CD4-positive, alpha-beta T cell (primary cell): ENCODE data around the gene MACROH2A1. TPM values are rescaled to one million over a fixed set of nuclear protein-coding genes. Genes with fewer than 3 reads are reported as not detected.

Experiments
- ATAC-seq: fragments of 200-7000 bp; cut with Tn5 transposase; one replicate; pipeline ENCODE4 v1.10.0; 2022; ENCODE audit warnings: mild to moderate bottlenecking; ENCODE audit not compliant: poor library complexity
- CTCF ChIA-PET: fragments of 350-600 bp; sonication (Branson Sonifier 250); formaldehyde crosslinking; loops from one replicate; lab custom pipeline; 2021; ENCODE audit warnings: antibody characterized with exemption, inconsistent platforms; lab: Charles Lee
- POLR2A ChIA-PET: fragments of 350-600 bp; sonication (Branson Sonifier 250); formaldehyde crosslinking; loops from one replicate; lab custom pipeline; 2021; ENCODE audit warnings: antibody characterized with exemption, inconsistent platforms; lab: Charles Lee
- DNase-seq, 14 experiments: peaks; one replicate each; pipeline ENCODE4 v3.0.0-alpha.2; 2013 to 2020; ENCODE audit warnings: mixed read lengths in 2 of 14
- H3K27ac ChIP-seq, 2 donors: one replicate each; pipeline versions ENCODE4 v1.5.1 to v1.7.0; 2013; ENCODE audit warnings: low read length in 2 of 2, low read depth in 1 of 2, mild to moderate bottlenecking in 1 of 2
- H3K27me3 ChIP-seq, 2 experiments: 1 replicate in 1 of 2; 2 replicates in 1 of 2; pipeline versions ENCODE4 v1.6.1 to v1.7.0; 2013; ENCODE audit warnings: low read length in 2 of 2, control low read depth in 1 of 2, mild to moderate bottlenecking in 1 of 2, moderate library complexity in 1 of 2; ENCODE audit not compliant: insufficient read depth in 2 of 2, control insufficient read depth in 1 of 2
- H3K36me3 ChIP-seq: one replicate; pipeline ENCODE4 v1.6.1; 2013; ENCODE audit warnings: low read length, control low read depth; ENCODE audit not compliant: insufficient read depth
- H3K4me1 ChIP-seq: one replicate; pipeline ENCODE4 v1.6.1; 2013; ENCODE audit warnings: low read length, control low read depth; ENCODE audit not compliant: insufficient read depth
- H3K4me3 ChIP-seq: one replicate; pipeline ENCODE4 v1.5.1; 2013; ENCODE audit warnings: mild to moderate bottlenecking, low read length, moderate library complexity
- H3K9me3 ChIP-seq, 2 experiments: 1 replicate in 1 of 2; 2 replicates in 1 of 2; pipeline versions ENCODE4 v1.6.1 to v1.7.0; 2013; ENCODE audit warnings: low read length in 2 of 2, mild to moderate bottlenecking in 2 of 2, control low read depth in 1 of 2, moderate library complexity in 1 of 2; ENCODE audit not compliant: control insufficient read depth in 1 of 2, insufficient read depth in 1 of 2
- H3K27ac Mint-ChIP-seq: one replicate; pipeline ENCODE4 v1.8.0; 2020; ENCODE audit warnings: mixed read lengths
- H3K27me3 Mint-ChIP-seq: one replicate; pipeline ENCODE4 v1.8.0; 2021; ENCODE audit warnings: mixed read lengths
- H3K36me3 Mint-ChIP-seq: one replicate; pipeline ENCODE4 v1.8.0; 2021; ENCODE audit warnings: low read depth, mixed read lengths
- H3K4me1 Mint-ChIP-seq: one replicate; pipeline ENCODE4 v1.8.0; 2021; ENCODE audit warnings: low read depth, mixed read lengths
- H3K4me3 Mint-ChIP-seq: one replicate; pipeline ENCODE4 v1.8.0; 2020; ENCODE audit warnings: mild to moderate bottlenecking, mixed read lengths
- H3K9me3 Mint-ChIP-seq: one replicate; pipeline ENCODE4 v1.8.0; 2020; ENCODE audit warnings: mixed read lengths
- CTCF ChIP-seq: fragments of 200-600 bp; IDR thresholded peaks from one replicate; pipeline ENCODE4 v1.8.0; 2022; ENCODE audit warnings: antibody characterized with exemption, mild to moderate bottlenecking
- intact Hi-C, 2 experiments: fragments of 100-400 bp; cut with DNase I in 1 of 2; cut with micrococcal nuclease in 1 of 2; formaldehyde crosslinking; loops; one replicate each; pipeline versions ENCODE4 v1.15.1 to v1.9.0; 2023 to 2025; cut with DNase I, micrococcal nuclease
- total RNA-seq, 174 experiments: library from RNA in 2 of 174; stranded (reverse) in 2 of 174; gene quantifications; one replicate each; pipeline ENCODE4 v1.2.3 and lab custom pipeline; 2021 to 2026

MACROH2A1 gene
- total RNA-seq, 2 experiments from 2014 or later = 114 to 120 TPM

GRCh38 chr5:135395451-135395850 lies 3.6 kb downstream of the MACROH2A1 start:
- peaks cover 86% of the 10 kb centered on the region for H3K4me1 Mint-ChIP-seq
- ChIA-PET POLR2A (no interaction called here), CTCF (no interaction called here)
- no peaks in the 10 kb centered on the region for H3K27me3 Mint-ChIP-seq
- H3K9me3 ChIP-seq = no peaks in the 10 kb centered on the region
- no peak overlapping the region for H3K27ac Mint-ChIP-seq
- intact Hi-C loops = no loop called here
- TF ChIP-seq CTCF = no peak
- H3K36me3 Mint-ChIP-seq = peaks cover 56% of the 10 kb centered on the region
- H3K4me1 ChIP-seq = peaks cover 75% of the 10 kb centered on the region
- H3K4me3 Mint-ChIP-seq = peak overlapping the region; percentile 32
- H3K27ac ChIP-seq = no peak overlapping the region
- no peak overlapping the region for H3K4me3 ChIP-seq
- no peaks in the 10 kb centered on the region for H3K9me3 Mint-ChIP-seq
- DNase-seq (no peak), ATAC-seq (no peak)
- peaks cover 18% of the 10 kb centered on the region for H3K36me3 ChIP-seq
- no peaks in the 10 kb centered on the region for H3K27me3 ChIP-seq

GRCh38 chr5:135394095-135394494 lies 4.9 kb downstream of the MACROH2A1 start:
- Histone ChIP-seq H3K4me3 (no peak overlapping the region), H3K27me3 (no peaks in the 10 kb centered on the region), H3K27ac (no peak overlapping the region), H3K36me3 (peaks cover 31% of the 10 kb centered on the region), H3K4me1 (peaks cover 72% of the 10 kb centered on the region), H3K9me3 (no peaks in the 10 kb centered on the region)
- intact Hi-C loops = no loop called here
- CTCF ChIA-PET = no interaction called here
- ATAC-seq (no peak), DNase-seq (no peak)
- POLR2A ChIA-PET = no interaction called here
- no peak for TF ChIP-seq CTCF
- Mint-ChIP-seq H3K4me3 (peak overlapping the region; percentile 64), H3K4me1 (peaks cover 89% of the 10 kb centered on the region), H3K9me3 (no peaks in the 10 kb centered on the region), H3K27me3 (no peaks in the 10 kb centered on the region), H3K36me3 (peaks cover 65% of the 10 kb centered on the region), H3K27ac (peak overlapping the region; percentile 45)

GRCh38 chr5:135393691-135394090 lies 5.3 kb downstream of the MACROH2A1 start:
- ATAC-seq = no peak
- H3K9me3 ChIP-seq = no peaks in the 10 kb centered on the region
- H3K27ac ChIP-seq = no peak overlapping the region
- POLR2A ChIA-PET = no interaction called here
- H3K4me1 ChIP-seq = peaks cover 72% of the 10 kb centered on the region
- intact Hi-C loops = no loop called here
- no peak for DNase-seq
- Mint-ChIP-seq H3K9me3 (no peaks in the 10 kb centered on the region), H3K27ac (peak overlapping the region; percentile 45), H3K27me3 (no peaks in the 10 kb centered on the region), H3K36me3 (peaks cover 69% of the 10 kb centered on the region), H3K4me1 (peaks cover 92% of the 10 kb centered on the region), H3K4me3 (no peak overlapping the region)
- CTCF ChIA-PET = no interaction called here
- no peak for TF ChIP-seq CTCF
- H3K36me3 ChIP-seq = peaks cover 35% of the 10 kb centered on the region
- no peaks in the 10 kb centered on the region for H3K27me3 ChIP-seq
- no peak overlapping the region for H3K4me3 ChIP-seq
